Activated CD4-positive, alpha-beta T cell treated with anti-CD3 and anti-CD28 coated beads, Interleukin-2, amount 50 U/mL, for 4 hours (primary cell): ENCODE measurements around the gene MAFB.
A peak's percentile ranks its signal among the peaks of the same experiment; 100 is the strongest.

Experiments
- DNase-seq, 2 experiments: peaks; one replicate each; pipeline ENCODE4 v3.0.0-alpha.2; 2020

The MAFB gene

GRCh38 chr20:40702504-40702903 is 13.5 kb upstream of the MAFB start:
- no peak for DNase-seq

- DNase-seq: no peak
Observed at GRCh38 chr20:40698744-40699143, 9.7 kb upstream of the MAFB start.

- no peak for DNase-seq
Observed at GRCh38 chr20:40698281-40698680, 9.2 kb upstream of the MAFB start.

- DNase-seq: no peak
Observed at GRCh38 chr20:40697541-40697940, 8.5 kb upstream of the MAFB start.

- DNase-seq: no peak
Observed at GRCh38 chr20:40695214-40695613, 6.2 kb upstream of the MAFB start.

GRCh38 chr20:40694246-40694645 is 5.2 kb upstream of the MAFB start:
- no peak for DNase-seq

GRCh38 chr20:40692240-40693011 is 3.4 kb upstream of the MAFB start:
- DNase-seq: no peak

- DNase-seq: no peak
Observed at GRCh38 chr20:40691566-40692239, 2.7 kb upstream of the MAFB start.

- DNase-seq: no peak
Observed at GRCh38 chr20:40690836-40691565, 2.0 kb upstream of the MAFB start.

GRCh38 chr20:40689943-40690835 is 1.2 kb upstream of the MAFB start:
- peak; percentile 9 to 15 for DNase-seq

- no peak for DNase-seq
Observed at GRCh38 chr20:40688129-40689099, 622 bp downstream of the MAFB start.

- no peak for DNase-seq
Observed at GRCh38 chr20:40687384-40688128, 1.5 kb downstream of the MAFB start.

- no peak for DNase-seq
Observed at GRCh38 chr20:40686893-40687292, 2.1 kb downstream of the MAFB start.

GRCh38 chr20:40686434-40686882 is 2.6 kb downstream of the MAFB start:
- no peak for DNase-seq

- DNase-seq: no peak
Observed at GRCh38 chr20:40685349-40685748, 3.7 kb downstream of the MAFB start.

- DNase-seq: no peak
Observed at GRCh38 chr20:40683894-40684268, 5.2 kb downstream of the MAFB start.

GRCh38 chr20:40683221-40683893 is 5.7 kb downstream of the MAFB start:
- no peak for DNase-seq

GRCh38 chr20:40682104-40682981 is 6.7 kb downstream of the MAFB start:
- DNase-seq: no peak

GRCh38 chr20:40681684-40682083 is 7.4 kb downstream of the MAFB start:
- DNase-seq: no peak
